Pancreas (tissue), 10 donors: ENCODE measurements around the gene OR6C70. TPM values are rescaled to one million over a fixed set of nuclear protein-coding genes. Genes with fewer than 3 reads are reported as not detected.
"Not testable (repeated sequence)": the region's sequence is repeated elsewhere in the genome, so short reads cannot be mapped to it uniquely, and the experiment has no call there.

ENCODE experiments used
- ATAC-seq, 4 donors: fragments of 200-7000 bp; cut with Tn5 transposase; one replicate each; pipeline versions ENCODE4 v1.8.0 to v1.9.1; 2020; ENCODE audit warnings: mild to moderate bottlenecking in 4 of 4, moderate library complexity in 4 of 4
- DNase-seq, 6 donors: peaks; one replicate each; pipeline ENCODE4 v3.0.0-alpha.2; 2020
- FAIRE-seq: peaks from 2 replicates; lab custom pipeline; 2012; peaks lifted over from hg19 to GRCh38; lab: Jason Lieb, UNC
- H3K27ac ChIP-seq, 4 donors: fragments of 200-600 bp; sonication (generic); 1 replicate in 3 of 4; 2 replicates in 1 of 4; pipeline versions ENCODE4 v1.5.0 to v1.8.0; 2020
- H3K27me3 ChIP-seq, 4 donors: fragments of 200-600 bp; one replicate each; pipeline ENCODE4 v1.8.0; 2021
- H3K36me3 ChIP-seq, 3 donors: fragments of 200-600 bp; sonication (generic) in 1 of 3; one replicate each; pipeline versions ENCODE4 v1.5.0 to v1.8.0; 2020 to 2021
- H3K4me1 ChIP-seq, 3 donors: fragments of 200-600 bp; one replicate each; pipeline ENCODE4 v1.8.0; 2021
- H3K4me3 ChIP-seq, 4 donors: fragments of 200-600 bp; sonication (generic) in 2 of 4; one replicate each; pipeline versions ENCODE4 v1.5.0 to v1.8.0; 2020 to 2021
- H3K9me3 ChIP-seq, 4 donors: fragments of 200-600 bp; one replicate each; pipeline ENCODE4 v1.8.0; 2021
- CTCF ChIP-seq, 4 donors: fragments of 200-600 bp; sonication (generic) in 3 of 4; IDR thresholded peaks; one replicate each; pipeline versions ENCODE4 v1.5.0 to v1.8.0; 2021; ENCODE audit warnings: antibody characterized with exemption in 4 of 4
- WGBS, 2 donors: extraction: QIAGEN DNeasy Blood & Tissue Kit; methylation state at CpG; one replicate each; pipeline ENCODE4 v1.1.7; 2013; 5-methylcytosine and 5-hydroxymethylcytosine counted together
- intact Hi-C, 3 donors: fragments of 100-400 bp; cut with DNase I; formaldehyde crosslinking; loops; one replicate each; pipeline versions ENCODE4 v1.11.1 to v1.14.2; 2022
- polyA plus RNA-seq, 2 donors: library from polyadenylated mRNA; stranded (reverse); fragments of 200-250 nt; gene quantifications; one replicate each; pipeline ENCODE4 v1.2.3, GENCODE V29; 2013
- total RNA-seq, 6 donors: library from RNA; stranded (reverse); fragmentation: NEBNext Ultra II Directional in 4 of 6; extraction: Animal tissue kit (Norgen Biotek cat#: 25700) in 4 of 6; gene quantifications; one replicate each; pipeline versions ENCODE4 v1.2.1 to v1.2.4, GENCODE V29; 2021 to 2023
- donor health status: healthy with polysubstance abuse.
- donor health status: DM: no; HTN: no; CAD: no; lungs with moderate emphysema.
- donor health status: DM: no; HTN: no; CAD: no.
- donor health status: control.
- donor health status: control.
- donor health status: Bipolar disorder and iron deficiency.
- donor health status: DM: yes; HTN: yes; CAD: no.
- donor health status: DM: no; HTN: no; CAD: no.
- donor health status: DM: no; HTN: no; CAD: no.
- donor health status: DM: yes; HTN: yes; CAD: no.

Gene OR6C70
- total and polyA plus RNA-seq, 8 donors, result not detected

DNA sequence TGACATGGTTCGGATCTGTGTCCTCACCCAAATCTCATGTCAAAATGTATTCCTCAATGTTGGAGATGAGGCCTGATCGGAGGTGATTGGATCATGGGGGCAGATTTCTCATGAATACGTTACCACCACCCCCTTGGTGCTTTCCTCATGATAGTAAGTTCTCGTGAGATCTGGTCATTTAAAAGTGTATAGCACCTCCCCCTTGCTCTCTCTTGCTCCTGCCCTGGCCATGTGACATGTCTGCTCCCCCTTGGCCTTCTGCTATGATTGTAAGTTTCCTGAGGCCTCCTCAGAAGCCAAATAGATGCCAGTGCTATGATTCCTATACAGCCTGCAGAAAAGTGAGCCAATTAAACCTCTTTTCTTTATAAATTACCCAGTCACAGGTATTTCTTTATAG, 29.3 kb upstream of the OR6C70 start:
- FAIRE-seq (no peak), DNase-seq (no peak), ATAC-seq (peak in 3 of 4 donors; percentile 4 to 20 (median 17))
- H3K27me3 ChIP-seq, result no peaks in the 10 kb centered on the region
- peak overlapping the region in 3 of 4 donors; percentile 13 to 82 (median 55) for H3K27ac ChIP-seq
- intact Hi-C loops, result no loop called here
- peaks cover 0 to 15% (median 0%) of the 10 kb centered on the region in 3 donors for H3K4me1 ChIP-seq
- H3K36me3 ChIP-seq, result no peaks in the 10 kb centered on the region
- TF ChIP-seq CTCF (IDR thresholded peaks at IDR 0.05), result no peak
- no peaks in the 10 kb centered on the region for H3K9me3 ChIP-seq
- 64 to 69% methylated on average over 4 of the region's 4 CpGs for WGBS, 2 donors
- no peak overlapping the region for H3K4me3 ChIP-seq

- FAIRE-seq (no peak), ATAC-seq (peak in 3 of 4 donors; percentile 59 to 81 (median 75)), DNase-seq (no peak)
- Histone ChIP-seq H3K4me1 (peaks cover 0 to 11% (median 0%) of the 10 kb centered on the region in 3 donors), H3K27me3 (no peaks in the 10 kb centered on the region), H3K4me3 (no peak overlapping the region), H3K27ac (no peak overlapping the region), H3K36me3 (no peaks in the 10 kb centered on the region), H3K9me3 (no peaks in the 10 kb centered on the region)
- no peak for TF ChIP-seq CTCF (IDR thresholded peaks at IDR 0.05)
- intact Hi-C loops, result no loop called here
- WGBS, 2 donors, result 24 to 29% methylated on average over 5 of the region's 5 CpGs
Observed at GRCh38 chr12:55495490-55495889, 25.6 kb upstream of the OR6C70 start.

DNA sequence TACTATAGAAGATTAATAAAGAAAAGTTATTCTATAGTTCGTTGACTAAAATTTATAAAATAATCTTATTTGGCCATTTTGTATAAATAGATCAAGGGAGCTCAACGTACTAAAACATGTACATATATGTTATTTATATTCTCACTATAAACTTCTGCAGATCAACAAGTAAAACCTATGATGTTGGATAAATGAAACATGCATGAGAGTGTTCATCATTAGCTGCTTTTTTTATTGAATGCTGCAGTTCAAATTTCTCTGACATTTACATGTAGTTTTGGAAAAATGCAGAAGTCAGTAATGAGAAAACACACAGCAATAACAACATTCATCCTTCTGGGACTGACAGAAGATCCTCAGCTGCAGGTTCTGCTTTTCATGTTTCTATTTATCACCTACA, 22.1 kb upstream of the OR6C70 start, which contains the start of gene OR6C68:
Gene OR6C68 (plus strand): TSS at position 301 of the 400 bp plus-strand sequence. CDS start 0 bp downstream, at position 301.
- H3K4me1 ChIP-seq, result peaks cover 0 to 8% (median 0%) of the 10 kb centered on the region in 3 donors
- no peak for TF ChIP-seq CTCF (IDR thresholded peaks at IDR 0.05)
- WGBS, 2 donors, result 69 to 81% methylated on average over 2 of the region's 2 CpGs
- FAIRE-seq (no peak), ATAC-seq (no peak), DNase-seq (no peak)
- no peaks in the 10 kb centered on the region for H3K9me3 ChIP-seq
- no peak within 1 kb of the TSS for H3K27ac ChIP-seq
- H3K4me3 ChIP-seq, result no peak within 1 kb of the TSS
- no peaks in the 10 kb centered on the region for H3K36me3 ChIP-seq
- H3K27me3 ChIP-seq, result no peaks in the 10 kb centered on the region
- intact Hi-C loops, result no loop called here

DNA sequence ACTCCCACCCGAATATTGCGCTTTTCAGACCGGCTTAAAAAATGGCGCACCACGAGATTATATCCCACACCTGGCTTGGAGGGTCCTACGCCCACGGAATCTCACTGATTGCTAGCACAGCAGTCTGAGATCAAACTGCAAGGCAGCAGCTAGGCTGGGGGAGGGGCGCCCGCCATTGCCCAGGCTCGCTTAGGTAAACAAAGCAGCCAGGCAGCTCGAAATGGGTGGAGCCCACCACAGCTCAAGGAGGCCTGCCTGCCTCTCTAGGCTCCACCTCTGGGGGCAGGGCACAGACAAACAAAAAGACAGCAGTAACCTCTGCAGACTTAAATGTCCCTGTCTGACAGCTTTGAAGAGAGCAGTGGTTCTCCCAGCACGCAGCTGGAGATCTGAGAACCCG, 14.3 kb upstream of the OR6C70 start:
- H3K36me3 ChIP-seq, H3K27me3 ChIP-seq, H3K4me1 ChIP-seq, H3K4me3 ChIP-seq, FAIRE-seq, H3K27ac ChIP-seq, intact Hi-C loops, ATAC-seq, DNase-seq, H3K9me3 ChIP-seq: not testable (repeated sequence)
- 53 to 82% methylated on average over 7 to 13 of the region's 13 CpGs for WGBS, 2 donors

DNA sequence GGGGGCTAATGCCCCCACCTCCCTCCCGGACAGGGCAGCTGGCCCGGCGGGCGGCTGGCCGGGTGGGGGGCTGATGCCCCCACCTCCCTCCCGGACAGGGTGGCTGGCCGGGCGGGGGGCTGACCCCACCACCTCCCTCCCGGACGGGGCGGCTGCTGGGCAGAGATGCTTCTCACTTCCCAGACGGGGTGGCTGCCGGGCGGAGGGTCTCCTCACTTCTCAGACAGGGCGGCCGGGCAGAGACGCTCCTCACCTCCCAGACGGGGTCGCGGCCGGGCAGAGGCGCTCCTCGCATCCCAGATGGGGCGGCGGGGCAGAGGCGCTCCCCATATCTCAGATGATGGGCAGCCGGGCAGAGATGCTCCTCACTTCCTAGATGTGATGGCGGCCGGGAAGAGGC, 9.2 kb upstream of the OR6C70 start:
- intact Hi-C loops, ATAC-seq: not testable (repeated sequence)

DNA sequence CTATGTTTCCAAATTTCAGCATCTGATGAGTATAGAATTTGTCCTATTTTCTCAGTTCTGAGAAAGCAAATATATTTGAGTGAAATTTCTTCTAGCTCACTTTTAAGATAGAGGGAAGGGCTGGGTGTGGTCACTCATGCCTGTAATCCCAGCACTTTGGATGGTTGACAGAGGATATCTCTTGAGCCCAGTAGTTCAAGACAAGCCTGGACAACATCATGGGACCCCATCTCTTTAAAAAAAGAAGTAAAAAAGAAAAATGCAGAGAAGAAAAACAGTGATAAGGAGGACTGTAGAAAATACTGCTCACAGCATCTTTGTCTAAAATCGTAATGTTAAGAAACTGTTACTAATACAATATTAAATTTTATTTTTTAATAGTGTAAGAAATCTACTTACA, 2.3 kb upstream of the OR6C70 start:
- WGBS, 2 donors, result 85 to 86% methylated on average over 1 of the region's 1 CpG
- Histone ChIP-seq H3K27me3 (no peaks in the 10 kb centered on the region), H3K36me3 (no peaks in the 10 kb centered on the region), H3K9me3 (no peaks in the 10 kb centered on the region), H3K27ac (no peak overlapping the region), H3K4me3 (no peak overlapping the region), H3K4me1 (no peaks in the 10 kb centered on the region)
- TF ChIP-seq CTCF (IDR thresholded peaks at IDR 0.05), result no peak
- intact Hi-C loops, result no loop called here
- FAIRE-seq (no peak), ATAC-seq (no peak), DNase-seq (no peak)

More for the DNA sequence above, 9.2 kb upstream of the OR6C70 start:
- not testable (repeated sequence) for FAIRE-seq, H3K36me3 ChIP-seq, H3K27ac ChIP-seq, H3K4me1 ChIP-seq, H3K4me3 ChIP-seq, H3K27me3 ChIP-seq, H3K9me3 ChIP-seq
- peak in 1 of 6 donors; percentile 27 for DNase-seq
- 80 to 95% methylated on average over 4 to 29 of the region's 29 CpGs for WGBS, 2 donors
